GM19328 (cell line): ENCODE results near the gene APOL1.
"Not testable (repeated sequence)": the region's sequence is repeated elsewhere in the genome, so short reads cannot be mapped to it uniquely, and the experiment has no call there.

ENCODE experiments used
- ATAC-seq: cut with Tn5 transposase; IDR thresholded peaks from one replicate; pipeline ENCODE4 v1.9.1; 2021; ENCODE audit warnings: mild to moderate bottlenecking, moderate library complexity; ENCODE audit not compliant: unreplicated experiment

The APOL1 gene

GRCh38 chr22:36243986-36244385, 8.9 kb upstream of the APOL1 start:
- no peak for ATAC-seq

- no peak for ATAC-seq
These were observed 8.2 kb upstream of the APOL1 start for GRCh38 chr22:36244522-36245391.

- ATAC-seq, result no peak
These were observed 7.1 kb upstream of the APOL1 start for GRCh38 chr22:36245805-36246356.

GRCh38 chr22:36246718-36247117, 6.2 kb upstream of the APOL1 start:
- ATAC-seq, result no peak

GRCh38 chr22:36247955-36248354, 5.0 kb upstream of the APOL1 start:
- no peak for ATAC-seq

GRCh38 chr22:36249160-36249559, 3.8 kb upstream of the APOL1 start:
- ATAC-seq, result no peak

GRCh38 chr22:36250292-36250960, 2.5 kb upstream of the APOL1 start:
- ATAC-seq, result not testable (repeated sequence)

GRCh38 chr22:36251979-36252608, 839 bp upstream of the APOL1 start:
- ATAC-seq, result not testable (repeated sequence)

GRCh38 chr22:36253523-36254490, 874 bp downstream of the APOL1 start:
- no peak for ATAC-seq

GRCh38 chr22:36255572-36255971, 2.6 kb downstream of the APOL1 start:
- ATAC-seq, result not testable (repeated sequence)

- ATAC-seq, result no peak
These were observed 3.5 kb downstream of the APOL1 start for GRCh38 chr22:36256478-36256877.

GRCh38 chr22:36257308-36257707, 4.4 kb downstream of the APOL1 start:
- ATAC-seq, result no peak

- no peak for ATAC-seq
These were observed 5.2 kb downstream of the APOL1 start for GRCh38 chr22:36257948-36258670.

- ATAC-seq, result no peak
These were observed 6.0 kb downstream of the APOL1 start for GRCh38 chr22:36258701-36259614.

GRCh38 chr22:36259615-36260300, 6.8 kb downstream of the APOL1 start:
- ATAC-seq, result no peak

- ATAC-seq, result not testable (repeated sequence)
These were observed 8.7 kb downstream of the APOL1 start for GRCh38 chr22:36261675-36262074.

GRCh38 chr22:36262307-36262706, 9.4 kb downstream of the APOL1 start:
- ATAC-seq, result not testable (repeated sequence)

GRCh38 chr22:36263216-36263673, 10.3 kb downstream of the APOL1 start:
- ATAC-seq, result not testable (repeated sequence)
